ENCODE measurements around the gene FITM1.

DNA sequence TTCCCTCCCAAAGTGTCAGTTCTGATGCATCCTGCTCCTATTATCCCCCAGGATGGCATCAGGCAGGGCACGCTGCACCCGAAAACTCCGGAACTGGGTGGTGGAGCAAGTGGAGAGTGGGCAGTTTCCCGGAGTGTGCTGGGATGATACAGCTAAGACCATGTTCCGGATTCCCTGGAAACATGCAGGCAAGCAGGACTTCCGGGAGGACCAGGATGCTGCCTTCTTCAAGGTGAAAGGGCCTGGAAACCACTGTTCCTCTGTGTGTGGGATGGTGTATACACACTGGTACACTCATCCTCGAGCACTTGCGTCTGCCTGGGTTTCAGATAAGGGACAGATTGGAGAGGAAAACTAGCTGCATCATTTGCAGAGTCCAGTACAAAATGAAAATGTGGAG, 31.6 kb downstream of the FITM1 start:
- TF ChIP-seq EZH2 (IDR thresholded peaks at IDR 0.05; ENCODE audit: low read depth, unreplicated experiment) = no peak
- TF ChIP-seq, protein P1, sequence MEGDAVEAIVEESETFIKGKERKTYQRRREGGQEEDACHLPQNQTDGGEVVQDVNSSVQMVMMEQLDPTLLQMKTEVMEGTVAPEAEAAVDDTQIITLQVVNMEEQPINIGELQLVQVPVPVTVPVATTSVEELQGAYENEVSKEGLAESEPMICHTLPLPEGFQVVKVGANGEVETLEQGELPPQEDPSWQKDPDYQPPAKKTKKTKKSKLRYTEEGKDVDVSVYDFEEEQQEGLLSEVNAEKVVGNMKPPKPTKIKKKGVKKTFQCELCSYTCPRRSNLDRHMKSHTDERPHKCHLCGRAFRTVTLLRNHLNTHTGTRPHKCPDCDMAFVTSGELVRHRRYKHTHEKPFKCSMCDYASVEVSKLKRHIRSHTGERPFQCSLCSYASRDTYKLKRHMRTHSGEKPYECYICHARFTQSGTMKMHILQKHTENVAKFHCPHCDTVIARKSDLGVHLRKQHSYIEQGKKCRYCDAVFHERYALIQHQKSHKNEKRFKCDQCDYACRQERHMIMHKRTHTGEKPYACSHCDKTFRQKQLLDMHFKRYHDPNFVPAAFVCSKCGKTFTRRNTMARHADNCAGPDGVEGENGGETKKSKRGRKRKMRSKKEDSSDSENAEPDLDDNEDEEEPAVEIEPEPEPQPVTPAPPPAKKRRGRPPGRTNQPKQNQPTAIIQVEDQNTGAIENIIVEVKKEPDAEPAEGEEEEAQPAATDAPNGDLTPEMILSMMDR (conservative IDR thresholded peaks at IDR 0.05; ENCODE audit: low read depth in 2 of 2) = no peak
- TF ChIP-seq, protein P2, sequence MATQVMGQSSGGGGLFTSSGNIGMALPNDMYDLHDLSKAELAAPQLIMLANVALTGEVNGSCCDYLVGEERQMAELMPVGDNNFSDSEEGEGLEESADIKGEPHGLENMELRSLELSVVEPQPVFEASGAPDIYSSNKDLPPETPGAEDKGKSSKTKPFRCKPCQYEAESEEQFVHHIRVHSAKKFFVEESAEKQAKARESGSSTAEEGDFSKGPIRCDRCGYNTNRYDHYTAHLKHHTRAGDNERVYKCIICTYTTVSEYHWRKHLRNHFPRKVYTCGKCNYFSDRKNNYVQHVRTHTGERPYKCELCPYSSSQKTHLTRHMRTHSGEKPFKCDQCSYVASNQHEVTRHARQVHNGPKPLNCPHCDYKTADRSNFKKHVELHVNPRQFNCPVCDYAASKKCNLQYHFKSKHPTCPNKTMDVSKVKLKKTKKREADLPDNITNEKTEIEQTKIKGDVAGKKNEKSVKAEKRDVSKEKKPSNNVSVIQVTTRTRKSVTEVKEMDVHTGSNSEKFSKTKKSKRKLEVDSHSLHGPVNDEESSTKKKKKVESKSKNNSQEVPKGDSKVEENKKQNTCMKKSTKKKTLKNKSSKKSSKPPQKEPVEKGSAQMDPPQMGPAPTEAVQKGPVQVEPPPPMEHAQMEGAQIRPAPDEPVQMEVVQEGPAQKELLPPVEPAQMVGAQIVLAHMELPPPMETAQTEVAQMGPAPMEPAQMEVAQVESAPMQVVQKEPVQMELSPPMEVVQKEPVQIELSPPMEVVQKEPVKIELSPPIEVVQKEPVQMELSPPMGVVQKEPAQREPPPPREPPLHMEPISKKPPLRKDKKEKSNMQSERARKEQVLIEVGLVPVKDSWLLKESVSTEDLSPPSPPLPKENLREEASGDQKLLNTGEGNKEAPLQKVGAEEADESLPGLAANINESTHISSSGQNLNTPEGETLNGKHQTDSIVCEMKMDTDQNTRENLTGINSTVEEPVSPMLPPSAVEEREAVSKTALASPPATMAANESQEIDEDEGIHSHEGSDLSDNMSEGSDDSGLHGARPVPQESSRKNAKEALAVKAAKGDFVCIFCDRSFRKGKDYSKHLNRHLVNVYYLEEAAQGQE (IDR thresholded peaks at IDR 0.05; ENCODE audit: unreplicated experiment) = no peak
- TF ChIP-seq EZH2phosphoT487 (IDR thresholded peaks at IDR 0.05; ENCODE audit: unreplicated experiment) = no peak
- TF ChIP-seq CREB1 (CRISPR knock-in tag; IDR thresholded peaks at IDR 0.05; ENCODE audit: low read depth) = no peak
- TF ChIP-seq POLR2AphosphoS5 (IDR thresholded peaks at IDR 0.05; ENCODE audit: low read depth) = no peak
- TF ChIP-seq ZNF331 (CRISPR knock-in tag; IDR thresholded peaks at IDR 0.05; ENCODE audit: low read depth) = no peak
- TF ChIP-seq, protein P3, sequence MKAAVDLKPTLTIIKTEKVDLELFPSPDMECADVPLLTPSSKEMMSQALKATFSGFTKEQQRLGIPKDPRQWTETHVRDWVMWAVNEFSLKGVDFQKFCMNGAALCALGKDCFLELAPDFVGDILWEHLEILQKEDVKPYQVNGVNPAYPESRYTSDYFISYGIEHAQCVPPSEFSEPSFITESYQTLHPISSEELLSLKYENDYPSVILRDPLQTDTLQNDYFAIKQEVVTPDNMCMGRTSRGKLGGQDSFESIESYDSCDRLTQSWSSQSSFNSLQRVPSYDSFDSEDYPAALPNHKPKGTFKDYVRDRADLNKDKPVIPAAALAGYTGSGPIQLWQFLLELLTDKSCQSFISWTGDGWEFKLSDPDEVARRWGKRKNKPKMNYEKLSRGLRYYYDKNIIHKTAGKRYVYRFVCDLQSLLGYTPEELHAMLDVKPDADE (IDR thresholded peaks at IDR 0.05) = no peak
